T1000 (cell line): Measurements from ENCODE around the gene MT1A.
"Not testable (repeated sequence)": the region's sequence is repeated elsewhere in the genome, so short reads cannot be mapped to it uniquely, and the experiment has no call there.

Source experiments
- DNase-seq: peaks from one replicate; lab custom pipeline; 2025; ENCODE audit warnings: mixed read lengths; lab: John Stamatoyannopoulos, UW

MT1A gene

DNA sequence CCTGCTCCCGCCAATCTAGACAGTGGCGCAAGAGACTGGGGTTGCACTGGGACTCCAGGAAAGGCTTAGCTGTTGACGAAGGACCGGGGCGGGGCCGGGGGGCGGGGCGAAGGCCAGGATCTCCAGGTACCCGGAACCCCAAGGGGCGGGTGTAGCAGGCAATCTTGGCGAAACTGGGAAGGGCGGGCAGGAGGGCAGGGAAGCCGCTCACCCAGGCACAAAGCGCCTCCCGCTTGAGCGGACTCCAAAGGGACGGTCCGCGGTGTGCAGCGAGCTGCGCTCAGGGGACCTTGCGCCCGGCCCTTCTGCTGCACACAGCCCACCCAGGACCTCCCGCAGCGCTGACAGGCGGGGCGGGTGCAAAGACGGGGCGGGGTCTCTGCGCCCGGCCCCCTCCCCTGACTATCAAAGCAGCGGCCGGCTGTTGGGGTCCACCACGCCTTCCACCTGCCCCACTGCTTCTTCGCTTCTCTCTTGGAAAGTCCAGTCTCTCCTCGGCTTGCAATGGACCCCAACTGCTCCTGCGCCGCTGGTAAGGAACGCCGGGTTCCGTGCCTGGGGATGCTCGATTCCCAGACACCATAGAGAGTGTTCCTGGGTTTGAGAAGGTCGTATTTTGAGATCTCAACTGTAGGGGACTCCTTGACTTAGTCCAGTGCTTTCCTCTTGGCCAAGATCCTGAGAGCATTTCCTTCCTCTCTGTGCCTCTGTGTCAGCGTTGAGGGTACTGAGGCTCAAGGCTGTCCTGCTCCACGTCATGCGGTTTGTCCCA, 19.3 kb downstream of the MT1A start, which contains the start of gene MT1F:
MT1F (plus strand) TSS at position 405 of the 772 bp plus-strand sequence; CDS start at position 505, 100 bp downstream.
- DNase-seq, result no peak

DNA sequence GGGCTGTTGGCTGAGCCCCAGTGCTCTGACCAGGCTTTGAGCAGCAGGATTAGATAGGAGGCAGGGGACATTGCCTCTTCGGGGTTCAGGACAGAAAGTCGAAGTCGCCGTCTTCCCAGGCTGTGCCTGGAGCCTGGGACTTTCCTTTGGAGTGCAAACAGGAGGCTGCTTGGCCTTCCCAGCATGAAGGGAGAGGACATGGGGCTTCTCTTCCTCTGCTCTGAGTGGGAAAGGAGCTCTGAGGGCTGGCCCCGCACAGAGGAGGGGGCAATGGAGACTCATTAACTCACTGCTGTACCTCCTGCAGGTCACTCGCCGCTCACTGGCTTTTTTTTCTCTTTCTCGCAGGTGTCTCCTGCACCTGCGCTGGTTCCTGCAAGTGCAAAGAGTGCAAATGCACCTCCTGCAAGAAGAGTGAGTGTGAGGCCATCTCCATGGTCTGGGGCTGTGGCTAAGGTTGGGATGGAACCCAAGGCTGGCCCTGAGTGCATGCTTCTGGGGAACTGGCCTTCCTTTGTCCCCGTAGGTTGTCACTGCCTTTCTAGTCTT, 19.9 kb downstream of the MT1A start:
- DNase-seq, result no peak

DNA sequence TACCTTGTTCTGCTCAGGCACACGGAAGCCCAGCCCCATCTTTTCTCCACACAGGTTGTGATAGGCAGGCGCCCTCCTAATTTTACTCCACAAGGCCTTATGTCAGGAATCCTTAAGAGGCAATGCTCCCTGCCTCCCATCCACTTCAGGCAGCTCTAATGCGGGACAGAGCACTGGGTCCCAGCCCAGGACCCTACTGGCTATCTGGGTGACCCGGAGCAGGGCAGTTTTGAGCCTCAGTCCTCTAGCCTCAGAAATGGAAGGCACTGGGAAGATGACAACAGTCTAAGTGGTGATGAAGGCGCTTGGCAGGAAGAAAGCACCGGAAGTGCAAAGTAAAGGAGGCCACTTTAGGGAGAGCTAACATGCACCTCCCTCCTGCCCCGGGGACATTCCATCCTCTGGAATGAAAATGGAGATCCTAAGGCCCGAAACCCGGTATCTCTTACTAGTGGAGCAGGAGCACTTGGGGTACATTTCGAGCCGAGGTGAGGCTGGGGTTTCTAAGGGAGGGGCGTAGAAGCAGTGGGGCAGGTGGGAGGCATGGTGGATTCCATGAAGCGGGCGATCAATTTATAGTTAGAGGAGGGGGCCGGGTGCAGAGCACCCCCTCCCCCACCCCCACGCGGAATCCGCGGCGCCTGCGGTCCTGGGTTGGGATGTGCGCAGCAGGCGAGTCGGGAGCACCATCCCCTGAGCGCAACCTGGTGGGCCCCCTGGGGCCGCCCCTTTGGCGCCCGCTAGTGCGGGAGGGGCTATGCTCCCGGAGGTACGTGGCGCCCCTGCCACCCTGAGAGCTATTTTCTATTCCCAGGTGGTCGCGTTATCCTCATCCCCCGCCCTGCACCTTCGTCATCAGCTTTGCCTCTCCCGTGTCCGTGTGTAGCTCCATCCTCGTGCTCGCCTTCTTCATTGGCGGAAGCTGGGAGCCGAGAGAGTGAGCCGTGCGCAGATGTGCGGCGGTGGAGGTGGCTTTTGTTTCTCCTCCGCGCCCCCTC, 24.2 kb downstream of the MT1A start:
- no peak for DNase-seq

DNA sequence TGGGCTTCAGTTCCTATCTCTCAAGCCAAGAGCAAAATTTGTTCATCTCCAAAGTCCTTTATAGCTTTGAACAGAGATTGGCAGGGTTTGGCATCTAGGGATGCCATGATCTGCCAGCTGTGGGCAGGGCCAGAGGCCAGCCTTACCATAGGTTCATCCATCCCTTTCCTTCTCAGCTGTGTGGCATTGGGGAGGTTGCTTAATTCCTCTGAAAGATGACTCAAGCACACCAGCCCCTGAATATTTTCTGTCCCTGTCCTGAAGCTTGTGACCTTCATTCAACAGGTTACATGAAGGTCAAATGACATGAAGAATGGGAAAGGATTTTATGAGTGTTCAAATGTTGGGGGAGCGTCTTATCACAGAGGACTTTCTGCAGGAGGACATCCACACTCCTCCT, 26.0 kb downstream of the MT1A start:
- DNase-seq, result no peak

DNA sequence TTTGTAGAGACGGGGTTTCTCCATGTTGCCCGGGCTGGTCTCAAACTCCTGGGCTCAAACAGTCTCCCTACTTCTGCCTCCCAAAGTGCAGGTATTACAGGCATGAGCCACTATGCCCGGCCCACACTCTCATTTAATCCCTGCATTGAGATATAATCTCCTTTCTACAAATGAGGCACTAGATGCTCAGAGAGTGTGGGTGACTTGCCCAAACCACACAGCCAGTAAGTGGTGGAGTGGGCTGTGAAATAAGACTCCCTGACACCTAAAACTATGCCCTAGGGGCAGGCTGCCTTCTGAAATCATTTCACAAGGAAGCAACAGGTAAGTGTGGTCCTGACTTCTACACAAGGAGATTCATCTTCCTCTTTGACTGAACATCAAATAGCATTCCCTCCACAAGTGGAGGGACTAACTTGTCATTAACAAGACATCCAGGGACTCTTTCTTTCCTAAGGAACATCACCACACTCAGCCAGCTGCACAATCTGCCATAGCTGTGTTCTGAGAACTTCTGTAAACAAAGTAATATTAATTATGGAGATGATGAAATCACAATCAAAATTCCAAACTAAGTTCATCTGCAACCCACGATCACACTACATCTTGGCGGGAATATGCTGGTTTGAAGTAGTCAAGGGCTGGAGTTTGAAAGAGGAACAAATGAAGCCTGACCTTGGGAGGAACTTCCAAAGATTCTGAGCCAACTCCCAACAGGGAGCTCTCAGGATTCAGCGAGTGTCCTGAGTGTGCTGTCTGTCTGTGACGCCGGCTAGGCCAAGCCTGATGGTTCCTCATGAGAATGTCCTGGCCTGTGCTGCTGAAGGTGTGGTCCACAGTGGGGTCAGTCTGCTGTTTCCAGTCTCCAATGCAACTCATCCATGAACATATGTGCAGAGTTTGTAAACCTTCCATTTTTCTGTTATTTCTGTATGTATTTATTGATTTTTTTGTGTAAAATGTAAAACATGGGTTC, 27.1 kb downstream of the MT1A start:
- not testable (repeated sequence) for DNase-seq

DNA sequence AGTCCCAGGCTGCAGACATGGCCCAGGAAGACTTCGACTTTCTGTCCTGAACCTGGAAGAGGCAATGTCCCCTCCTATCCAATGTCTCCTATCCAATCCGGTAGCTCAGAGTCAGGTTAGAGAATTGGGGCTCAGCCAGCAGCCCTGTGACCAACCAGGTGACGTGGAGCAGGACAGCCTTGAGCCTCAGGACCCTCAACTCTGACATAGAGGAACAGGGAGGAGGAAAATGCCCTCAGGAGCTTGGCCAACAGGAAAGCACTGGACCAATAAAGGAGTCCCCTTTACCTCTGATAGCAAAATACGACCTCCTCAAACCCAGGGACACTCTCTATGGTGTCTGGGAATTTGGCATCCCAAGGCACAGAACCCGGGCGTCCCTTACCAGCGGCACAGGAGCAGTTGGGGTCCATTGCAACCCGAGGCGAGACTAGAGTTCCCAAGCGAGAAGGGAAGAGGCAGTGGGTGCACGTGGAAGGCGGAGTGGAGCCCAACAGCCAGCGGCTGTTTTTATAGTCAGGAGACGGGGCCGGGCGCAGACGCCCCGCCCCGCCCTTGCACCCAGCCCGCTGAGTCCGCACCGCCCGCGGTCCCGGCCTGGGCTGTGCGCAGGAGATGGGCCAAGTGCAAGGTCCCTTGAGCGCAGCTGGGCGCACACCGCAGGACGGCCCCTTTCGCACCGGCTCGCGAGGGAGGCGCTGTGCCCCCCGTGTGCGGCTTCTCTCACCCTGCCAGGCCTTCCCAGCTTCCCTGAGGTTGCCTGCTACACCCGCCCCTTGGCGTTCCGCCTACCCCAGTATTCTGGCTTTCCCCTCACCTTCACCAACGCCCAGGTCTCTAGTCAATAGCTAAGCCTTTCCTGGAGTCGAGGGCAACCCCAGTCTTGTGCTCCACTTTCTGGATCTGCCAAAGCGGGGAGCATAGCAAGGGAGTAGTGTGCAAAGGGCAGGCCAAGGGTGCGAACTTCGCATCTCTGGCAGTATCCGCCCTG, 29.4 kb downstream of the MT1A start, which contains the start of gene MT1G:
MT1G (minus strand) TSS at position 485 of the 991 bp plus-strand sequence; CDS start at position 413, 72 bp downstream.
- no peak for DNase-seq

DNA sequence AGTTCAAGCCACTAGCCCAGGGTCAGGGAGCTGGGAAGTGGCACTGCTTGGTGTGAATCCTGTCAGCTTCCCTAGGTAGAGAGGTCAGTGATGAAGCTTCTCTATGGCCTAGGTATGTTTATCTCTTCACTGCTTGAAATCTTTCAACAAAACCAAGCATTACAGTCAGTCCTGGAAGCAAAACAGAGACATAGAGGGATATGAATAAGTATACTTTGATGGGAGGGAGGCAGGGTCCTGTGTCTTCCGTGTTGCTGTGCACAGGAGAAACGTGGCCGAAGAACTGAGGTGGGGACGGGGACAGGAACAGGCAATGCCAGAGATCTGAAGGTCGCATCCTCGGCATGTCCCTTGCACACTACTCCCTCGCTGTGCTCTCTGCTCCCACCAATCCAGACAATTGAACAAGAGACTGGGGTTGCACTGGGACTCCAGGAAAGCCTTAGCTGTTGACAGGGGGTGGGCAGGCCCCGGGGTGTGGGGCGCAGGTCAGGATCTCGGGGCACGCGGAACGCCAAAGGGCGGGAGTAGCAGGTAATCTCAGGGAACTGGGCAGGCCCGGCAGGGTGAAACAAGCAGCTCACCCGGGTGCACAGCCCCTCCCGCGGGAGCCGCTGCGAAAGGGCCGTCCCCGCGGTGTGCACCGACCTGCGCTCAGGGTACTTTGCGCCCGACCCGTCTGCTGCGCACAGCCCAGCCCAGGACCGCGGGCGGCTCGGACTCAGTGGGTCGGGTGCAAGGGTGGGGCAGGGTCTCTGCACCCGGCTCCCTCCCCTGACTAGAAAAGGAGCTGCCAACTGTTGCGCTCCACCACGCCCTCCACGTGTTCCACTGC, 30.8 kb downstream of the MT1A start, which contains the start of gene MT1H:
MT1H (plus strand) TSS at position 810 of the 835 bp plus-strand sequence. CDS start 71 bp downstream, outside the sequence.
- no peak for DNase-seq

DNA sequence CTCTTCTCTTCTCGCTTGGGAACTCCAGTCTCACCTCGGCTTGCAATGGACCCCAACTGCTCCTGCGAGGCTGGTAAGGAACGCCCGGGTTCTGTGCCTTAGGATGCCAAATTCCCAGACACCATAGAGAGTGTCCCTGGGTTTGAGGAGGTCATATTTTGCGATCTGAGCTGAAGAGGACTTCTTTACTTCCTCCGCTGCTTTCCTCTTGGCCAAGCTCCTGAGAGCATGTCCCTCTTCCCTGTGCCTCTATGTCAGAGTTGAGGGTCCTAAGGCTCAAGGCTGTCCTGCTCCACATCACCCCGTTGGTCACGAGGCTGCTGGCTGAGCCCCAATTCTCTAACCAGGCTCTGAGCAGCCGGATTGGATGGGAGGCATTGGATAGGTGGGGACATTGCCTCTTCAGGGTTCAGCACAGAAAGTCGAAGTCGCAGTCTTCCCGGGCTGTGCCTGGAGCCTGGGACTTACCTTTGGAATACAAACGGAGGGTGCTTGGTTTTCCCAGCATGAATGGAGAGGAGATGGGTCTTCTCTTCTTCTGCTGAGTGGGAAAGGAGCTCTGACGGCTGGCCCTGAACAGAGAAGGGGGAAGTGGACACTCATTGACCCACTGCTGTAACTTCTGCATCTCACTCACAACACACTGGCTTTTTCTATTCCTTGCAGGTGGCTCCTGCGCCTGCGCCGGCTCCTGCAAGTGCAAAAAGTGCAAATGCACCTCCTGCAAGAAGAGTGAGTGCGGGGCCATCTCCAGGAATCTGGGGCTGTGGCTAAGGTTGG, 31.6 kb downstream of the MT1A start:
- DNase-seq, result no peak

DNA sequence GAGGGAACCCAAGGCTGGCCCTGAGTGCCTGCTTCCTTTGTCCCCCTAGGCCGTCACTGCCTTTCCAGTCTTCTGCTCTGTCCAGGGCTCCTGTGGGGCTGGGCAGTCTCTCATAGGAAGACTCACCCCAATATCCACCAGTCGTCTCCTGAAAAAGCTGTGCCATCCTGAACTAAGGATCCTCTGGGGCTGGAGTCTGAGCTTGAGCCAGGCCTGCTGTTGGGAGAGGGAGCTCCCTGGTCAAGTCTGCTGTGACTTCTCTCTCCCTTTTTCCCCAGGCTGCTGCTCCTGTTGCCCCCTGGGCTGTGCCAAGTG, 32.1 kb downstream of the MT1A start:
- DNase-seq, result no peak

DNA sequence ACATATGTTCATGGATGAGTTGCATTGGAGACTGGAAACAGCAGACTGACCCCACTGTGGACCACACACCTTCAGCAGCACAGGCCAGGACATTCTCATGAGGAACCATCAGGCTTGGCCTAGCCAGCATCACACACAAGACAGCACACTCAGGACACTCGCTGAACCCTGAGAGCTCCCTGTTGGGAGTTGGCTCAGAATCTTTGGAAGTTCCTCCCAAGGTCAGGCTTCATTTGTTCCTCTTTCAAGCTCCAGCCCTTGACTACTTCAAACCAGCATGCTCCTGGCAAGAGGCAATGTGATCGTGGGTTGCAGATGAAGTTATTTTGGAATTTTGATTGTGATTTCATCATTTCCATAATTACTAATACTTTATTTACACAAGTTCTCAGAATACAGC, 33.2 kb downstream of the MT1A start:
- DNase-seq, result not testable (repeated sequence)

DNA sequence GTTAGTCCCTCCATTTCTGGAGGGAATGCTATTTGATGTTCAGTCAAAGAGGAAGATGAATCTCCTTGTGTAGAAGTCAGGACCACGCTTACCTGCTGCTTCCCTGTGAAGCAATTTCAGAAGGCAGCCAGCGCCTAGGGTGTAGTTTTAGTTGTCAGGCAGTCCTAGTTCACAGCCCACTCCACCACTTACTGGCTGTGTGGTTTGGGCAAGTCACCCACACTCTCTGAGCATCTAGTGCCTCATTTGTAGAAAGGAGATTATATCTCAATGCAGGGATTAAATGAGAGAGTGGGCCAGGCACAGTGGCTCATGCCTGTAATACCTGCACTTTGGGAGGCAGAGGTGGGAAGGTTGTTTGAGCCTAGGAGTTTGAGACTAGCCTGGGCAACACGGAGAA, 33.7 kb downstream of the MT1A start:
- not testable (repeated sequence) for DNase-seq

DNA sequence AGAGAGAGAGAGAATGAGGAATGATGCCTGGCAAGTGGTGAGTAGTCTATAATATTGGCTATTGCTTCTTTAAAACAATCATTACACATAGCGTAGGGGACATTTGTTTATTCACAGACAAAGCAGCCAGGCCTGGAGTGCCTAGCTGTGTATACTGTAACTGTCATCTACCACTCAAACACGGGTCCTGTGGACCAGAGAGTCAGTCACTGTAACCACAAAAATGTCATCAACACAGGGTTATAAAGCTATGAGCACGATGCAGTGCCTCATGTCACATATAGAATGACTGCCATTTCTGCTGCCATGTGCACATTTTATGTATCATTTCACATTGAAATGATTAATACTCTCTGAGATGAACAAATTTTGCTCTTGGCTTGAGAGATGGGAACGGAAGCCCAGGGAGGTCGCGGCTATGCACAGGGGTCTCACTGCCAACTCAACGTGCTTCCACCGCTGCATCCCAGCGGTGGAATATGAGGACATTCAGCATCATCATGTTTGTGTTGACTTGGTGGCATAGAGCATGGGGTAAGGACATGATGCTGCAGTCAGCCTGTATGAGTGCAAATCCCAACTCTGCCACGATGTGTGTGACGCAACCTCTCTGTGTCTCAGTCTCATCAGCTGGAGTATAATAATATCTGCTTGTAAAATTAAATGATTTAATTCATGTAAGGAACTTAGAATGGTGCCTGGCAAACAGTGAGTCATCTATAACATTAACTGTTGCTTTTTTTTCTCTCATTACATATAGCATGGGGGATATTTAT, 34.5 kb downstream of the MT1A start:
- DNase-seq, result no peak

DNA sequence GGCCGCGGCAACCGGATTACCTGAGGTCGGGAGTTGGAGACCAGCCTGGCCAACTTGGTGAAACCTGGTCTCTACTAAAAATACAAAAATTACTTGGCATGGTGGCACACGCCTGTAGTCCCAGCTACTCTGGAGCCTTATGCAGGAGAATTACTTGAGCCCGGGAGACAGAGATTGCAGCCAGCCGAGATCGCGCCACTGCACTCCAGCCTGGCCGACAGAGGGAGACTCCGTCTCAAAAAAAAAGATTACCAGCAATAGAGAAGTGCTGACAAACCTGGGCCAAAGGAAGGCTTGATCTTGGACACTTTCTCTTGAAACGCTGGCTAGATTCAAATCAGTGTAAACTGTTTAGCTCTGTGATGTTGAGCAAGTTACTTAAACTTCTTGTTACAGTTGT, 35.5 kb downstream of the MT1A start:
- no peak for DNase-seq

DNA sequence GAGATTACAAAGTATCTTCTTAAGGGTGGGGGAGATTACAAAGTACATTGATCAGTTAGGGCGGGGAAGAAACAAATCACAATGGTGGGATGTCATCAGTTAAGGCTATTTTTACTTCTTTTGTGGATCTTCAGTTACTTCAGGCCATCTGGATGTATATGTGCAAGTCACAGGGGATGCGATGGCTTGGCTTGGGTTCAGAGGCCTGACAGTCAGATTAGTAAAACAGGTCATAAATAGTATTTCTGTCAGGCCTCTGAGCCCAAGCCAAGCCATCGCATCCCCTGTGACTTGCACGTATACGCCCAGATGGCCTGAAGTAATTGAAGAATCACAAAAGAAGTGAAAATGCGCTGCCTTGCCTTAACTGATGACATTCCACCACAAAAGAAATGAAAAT, 36.1 kb downstream of the MT1A start:
- DNase-seq, result not testable (repeated sequence)

DNA sequence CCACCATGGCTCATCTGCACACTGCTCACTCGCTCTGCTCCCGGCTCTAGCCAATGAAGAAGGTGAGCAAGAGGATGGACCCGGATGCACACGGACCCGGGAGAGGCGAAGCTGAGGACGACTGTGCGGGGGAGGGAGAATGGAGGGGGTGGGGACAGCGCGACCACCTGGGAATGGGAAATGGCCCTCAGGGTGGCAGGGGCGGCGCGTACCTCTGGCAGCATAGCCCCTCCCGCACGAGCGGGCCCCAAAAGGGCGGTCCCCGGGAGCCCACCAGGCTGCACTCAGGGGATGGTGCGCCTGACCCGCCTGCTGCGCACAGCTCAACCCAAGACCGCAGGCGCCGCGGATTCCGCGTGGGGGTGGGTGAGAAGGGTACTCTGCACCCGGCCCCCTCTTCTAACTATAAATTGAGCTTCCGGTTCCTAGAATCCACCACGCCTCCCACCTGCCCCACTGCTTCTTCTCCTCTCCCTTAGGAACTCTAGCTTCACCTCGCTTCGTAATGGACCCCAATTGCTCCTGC, 37.3 kb downstream of the MT1A start:
- no peak for DNase-seq

DNA sequence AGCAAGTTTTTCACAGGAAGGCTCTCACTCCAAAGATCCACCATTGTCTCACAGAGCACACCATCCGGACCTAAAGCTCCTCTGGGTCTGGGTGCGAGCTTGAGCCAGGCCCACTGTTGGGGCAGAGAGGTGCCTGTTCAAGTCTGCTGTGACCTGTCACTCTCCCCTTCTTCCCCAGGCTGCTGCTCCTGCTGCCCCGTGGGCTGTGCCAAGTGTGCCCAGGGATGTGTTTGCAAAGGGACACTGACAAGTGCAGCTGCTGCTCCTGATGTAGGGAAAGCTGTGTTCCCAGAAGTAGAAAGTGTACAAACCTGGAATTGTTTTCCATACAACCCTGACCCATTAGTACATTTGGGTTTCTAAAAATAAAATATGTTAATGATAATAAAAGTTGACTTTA, 39.0 kb downstream of the MT1A start:
- no peak for DNase-seq

DNA sequence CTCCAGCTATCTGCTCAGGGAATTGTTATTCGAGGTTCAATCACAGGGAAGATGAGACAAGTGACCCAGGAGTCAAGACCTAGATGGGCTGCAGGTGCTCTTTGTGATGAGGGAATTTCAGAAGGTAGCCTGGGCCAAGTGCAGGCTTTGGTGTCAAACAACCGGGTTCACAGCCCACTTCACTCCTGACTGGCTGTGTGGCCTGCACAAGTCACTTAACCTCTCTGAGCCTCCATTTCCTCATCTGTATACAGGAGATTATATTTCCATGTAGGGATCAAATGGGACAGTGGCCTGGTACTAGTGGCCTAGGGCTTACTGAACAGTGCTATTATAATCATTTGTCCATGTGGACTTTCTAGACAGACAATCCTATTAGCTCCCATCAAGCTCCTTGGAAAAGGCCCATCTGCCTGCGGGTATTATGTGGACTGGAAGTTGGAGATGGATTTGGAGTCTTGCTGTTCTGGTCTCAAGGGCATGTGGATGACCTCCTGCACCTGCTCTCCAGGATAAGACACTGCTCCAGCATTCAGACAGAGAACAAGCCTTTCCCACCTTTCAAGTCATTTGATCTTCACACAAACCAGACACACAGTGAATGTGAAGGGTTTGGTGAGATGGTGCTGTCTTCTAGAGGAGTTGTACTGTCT, 40.7 kb downstream of the MT1A start:
- DNase-seq, result no peak
